GM18909 (cell line): Measurements from ENCODE around the gene BUD31.
"Not testable (repeated sequence)": the region's sequence is repeated elsewhere in the genome, so short reads cannot be mapped to it uniquely, and the experiment has no call there.

ENCODE experiments used
- ATAC-seq: cut with Tn5 transposase; IDR thresholded peaks from one replicate; pipeline ENCODE4 v1.9.1; 2021; ENCODE audit warnings: mild to moderate bottlenecking; ENCODE audit not compliant: unreplicated experiment, poor library complexity

The BUD31 gene

GRCh38 chr7:99408379-99409191 lies at the start of gene BUD31, which contains the start of gene PDAP1:
Gene BUD31, plus strand, starts transcription at chr7:99408969. Its CDS starts 2,124 bp downstream, at chr7:99411093.
Gene PDAP1, minus strand, starts transcription at chr7:99408597. Its CDS starts 49 bp downstream, at chr7:99408548.
- ATAC-seq, result peak; percentile 81

- no peak for ATAC-seq
These were observed 49.2 kb upstream of the BUD31 start for GRCh38 chr7:99359465-99360154.

GRCh38 chr7:99362801-99363200 lies 46.0 kb upstream of the BUD31 start:
- no peak for ATAC-seq

- ATAC-seq, result no peak
These were observed 45.5 kb upstream of the BUD31 start for GRCh38 chr7:99363286-99363685.

GRCh38 chr7:99365318-99366141 lies 43.2 kb upstream of the BUD31 start:
- ATAC-seq, result no peak

GRCh38 chr7:99366646-99367045 lies 42.1 kb upstream of the BUD31 start:
- no peak for ATAC-seq

- no peak for ATAC-seq
These were observed 39.9 kb upstream of the BUD31 start for GRCh38 chr7:99368750-99369389.

GRCh38 chr7:99369767-99370391 lies 38.9 kb upstream of the BUD31 start:
- no peak for ATAC-seq

GRCh38 chr7:99371376-99371920 lies 37.3 kb upstream of the BUD31 start:
- no peak for ATAC-seq

GRCh38 chr7:99372275-99373090 lies 36.3 kb upstream of the BUD31 start:
- ATAC-seq, result no peak

- no peak for ATAC-seq
These were observed 35.4 kb upstream of the BUD31 start for GRCh38 chr7:99373091-99374066.

GRCh38 chr7:99374111-99375064 lies 34.4 kb upstream of the BUD31 start, which contains the start of gene ARPC1B:
Gene ARPC1B, plus strand, starts transcription at chr7:99374730. Its CDS starts 10,985 bp downstream, at chr7:99385715.
- peak; percentile 63 for ATAC-seq

- ATAC-seq, result peak; percentile 51
These were observed 33.5 kb upstream of the BUD31 start for GRCh38 chr7:99375070-99375807.

GRCh38 chr7:99379043-99379577 lies 29.7 kb upstream of the BUD31 start:
- no peak for ATAC-seq

GRCh38 chr7:99379693-99380031 lies 29.1 kb upstream of the BUD31 start:
- ATAC-seq, result not testable (repeated sequence)
